HPDE6-E6E7 (cell line): ENCODE measurements around the gene ZNF568.

ENCODE experiments used
- DNase-seq: peaks from one replicate; pipeline ENCODE4 v3.0.0; 2011; ENCODE audit warnings: missing footprints; ENCODE audit errors: extremely low spot score

The ZNF568 gene

DNA sequence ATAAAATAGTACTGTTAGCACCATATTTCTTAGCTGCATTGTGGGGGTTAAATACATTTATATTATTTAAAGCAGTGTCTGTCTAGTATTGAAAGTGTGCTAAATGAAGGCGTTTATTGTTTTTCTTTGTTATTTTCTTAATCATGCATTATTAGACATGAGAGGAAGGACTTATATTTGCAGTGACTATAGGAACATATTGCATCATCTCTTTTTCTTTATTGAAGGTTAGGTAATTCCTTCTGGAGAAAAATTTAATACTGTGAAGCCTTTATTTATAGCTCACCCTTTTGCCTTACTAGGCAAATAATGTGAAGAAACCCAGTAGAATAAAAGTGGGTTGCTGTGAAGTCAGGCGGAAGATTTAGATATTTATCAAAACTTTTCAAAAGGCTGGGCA lies 83.2 kb downstream of the ZNF568 start:
- DNase-seq, result no peak

DNA sequence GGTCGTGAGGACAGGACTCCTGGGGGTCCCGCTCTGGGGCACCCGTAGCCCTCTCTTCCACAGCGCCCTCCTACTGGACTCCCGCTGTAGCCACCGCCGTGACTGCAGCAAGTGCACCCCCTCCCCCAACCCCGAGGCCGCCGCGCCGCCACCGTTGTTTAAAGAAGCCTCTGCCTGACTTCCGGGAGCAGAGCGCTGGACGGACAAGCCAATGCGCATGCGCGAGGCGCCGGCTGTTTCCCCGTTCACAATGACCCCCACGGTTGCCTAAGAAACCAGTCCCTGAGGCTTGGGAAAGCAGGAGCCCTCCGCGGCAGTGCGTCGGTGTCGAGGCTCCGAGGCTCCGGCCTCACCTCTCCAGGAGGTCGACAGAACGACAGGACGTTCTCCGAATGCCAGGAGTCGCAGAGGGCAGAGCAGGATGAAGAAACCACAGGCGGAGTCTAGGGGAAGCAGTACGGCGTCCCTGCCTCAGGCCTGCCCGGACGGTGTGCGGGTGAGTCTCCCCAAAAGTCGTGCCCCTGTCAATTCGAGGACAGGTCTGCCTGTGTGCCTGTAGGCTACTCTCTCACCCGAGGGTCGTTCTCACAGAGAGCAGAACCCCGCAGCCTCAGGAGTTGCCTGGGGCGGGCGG lies 91.6 kb downstream of the ZNF568 start:
- peak; percentile 64 for DNase-seq

DNA sequence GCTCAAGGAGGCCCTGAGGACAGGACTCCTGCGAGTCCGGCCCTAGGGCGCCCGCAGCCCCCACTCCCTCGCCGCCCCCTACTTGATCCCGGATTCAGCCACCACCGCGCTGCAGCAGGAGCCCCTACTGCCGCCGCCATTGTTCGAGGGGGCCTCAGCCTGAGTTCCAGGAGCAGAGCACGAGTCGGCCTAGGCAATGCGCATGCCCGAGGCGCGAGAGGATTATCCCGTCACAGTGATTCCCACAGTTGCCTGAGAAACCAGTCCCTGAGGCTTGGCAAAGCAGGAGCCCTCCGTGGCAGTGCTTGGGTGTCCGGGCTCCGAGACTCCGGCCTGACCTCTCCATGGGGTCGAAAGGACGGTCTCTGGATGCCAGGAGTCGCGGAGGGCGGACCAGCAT lies 93.7 kb downstream of the ZNF568 start:
- no peak for DNase-seq

DNA sequence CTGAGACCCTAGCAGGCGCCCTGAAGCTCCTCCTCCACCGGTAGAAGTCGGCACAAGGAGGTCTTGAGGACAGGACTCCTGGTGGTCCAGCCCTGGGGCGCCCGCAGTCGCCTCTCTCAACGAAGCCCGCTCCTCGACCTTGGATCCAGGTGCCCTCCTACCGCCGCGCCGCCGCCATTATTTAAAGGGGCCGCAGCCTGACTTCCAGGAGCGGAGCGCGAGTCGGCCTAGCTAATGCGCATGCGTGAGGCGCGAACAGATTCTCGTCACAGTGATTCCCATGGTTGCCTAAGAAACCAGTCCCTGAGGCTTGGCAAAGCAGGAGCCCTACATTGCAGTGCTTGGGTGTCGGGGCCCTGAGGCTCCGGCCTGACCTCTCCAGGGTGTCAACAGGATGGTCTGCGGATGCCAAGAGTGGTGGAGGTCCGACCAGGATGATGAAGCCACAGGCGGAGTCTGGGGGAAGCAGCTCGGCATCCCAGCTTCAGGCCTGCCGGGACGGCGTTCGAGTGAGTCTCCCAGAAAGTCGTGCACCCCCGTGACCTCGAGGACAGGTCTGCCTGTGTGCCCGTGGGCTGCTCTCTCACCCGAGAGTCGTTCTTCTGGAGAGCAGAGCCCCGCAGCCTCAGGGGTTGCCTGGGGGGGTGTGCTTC lies 96.1 kb downstream of the ZNF568 start:
- DNase-seq, result no peak

DNA sequence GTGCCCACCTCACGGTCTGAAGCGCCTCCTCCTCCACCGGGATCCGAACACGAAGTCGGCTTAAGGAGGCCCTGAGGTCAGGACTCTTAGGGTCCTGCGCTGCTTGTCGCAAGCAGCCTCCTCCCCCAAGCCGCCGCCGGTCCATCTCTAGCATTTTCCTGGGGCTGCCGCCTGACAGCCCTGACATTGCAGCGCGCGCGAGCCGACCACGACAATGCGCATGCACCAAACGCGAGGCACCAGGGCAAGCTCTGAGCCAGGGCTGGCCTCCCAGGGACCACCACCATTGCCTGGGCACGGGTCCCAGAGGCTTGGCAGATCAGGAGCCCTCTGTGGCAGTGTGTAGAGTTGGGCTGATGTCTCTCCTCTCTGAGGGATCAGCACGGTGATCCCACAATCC lies 98.3 kb downstream of the ZNF568 start:
- DNase-seq, result no peak

DNA sequence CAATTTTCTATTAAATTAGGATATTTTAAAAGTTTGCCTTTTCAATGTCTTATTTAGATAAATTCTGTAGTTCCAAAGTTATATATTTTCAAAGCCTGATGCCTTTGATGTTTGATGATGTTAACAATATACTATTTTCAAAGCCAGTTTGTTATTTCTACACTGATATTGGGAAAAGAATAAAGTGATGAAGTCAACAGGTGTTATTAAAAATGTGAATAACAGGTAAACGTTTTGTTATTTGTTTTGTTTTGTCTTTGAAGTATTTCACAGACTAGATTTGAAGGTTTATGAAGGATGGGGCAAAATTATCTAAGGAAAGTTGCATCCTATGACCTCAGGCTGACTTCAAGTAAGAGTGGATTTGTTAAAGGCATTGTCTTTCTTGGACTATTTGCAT lies 129.0 kb downstream of the ZNF568 start:
- DNase-seq, result no peak
